Astrocyte (in vitro differentiated cells and primary cell): Measurements from ENCODE around the gene ASB4. TPM values are rescaled to one million over a fixed set of nuclear protein-coding genes. Genes with fewer than 3 reads are reported as not detected.

Experiments
- DNase-seq: peaks from one replicate; pipeline ENCODE4 v3.0.0-alpha.2; 2010; ENCODE audit warnings: low read depth
- FAIRE-seq: peaks from 2 replicates; lab custom pipeline; 2011; peaks lifted over from hg19 to GRCh38; lab: Jason Lieb, UNC
- H2AFZ ChIP-seq: 2 replicates; pipeline ENCODE4 v1.6.0; 2012; ENCODE audit warnings: low read depth, low read length, inconsistent platforms
- H3K27ac ChIP-seq: 2 replicates; pipeline ENCODE4 v1.5.1; 2011; ENCODE audit warnings: low read depth, low read length, inconsistent platforms
- H3K27me3 ChIP-seq: 2 replicates; pipeline ENCODE4 v1.6.0; 2011; ENCODE audit warnings: low read length, inconsistent platforms; ENCODE audit not compliant: insufficient read depth
- H3K36me3 ChIP-seq: 2 replicates; pipeline ENCODE4 v1.5.1; 2011; ENCODE audit warnings: low read length, inconsistent platforms; ENCODE audit not compliant: insufficient read depth
- H3K4me1 ChIP-seq: 2 replicates; pipeline ENCODE4 v1.5.1; 2011; ENCODE audit warnings: low read length, inconsistent platforms; ENCODE audit not compliant: insufficient read depth
- H3K4me2 ChIP-seq: 2 replicates; pipeline ENCODE4 v1.6.0; 2012; ENCODE audit warnings: low read length, inconsistent platforms
- H3K4me3 ChIP-seq: 2 replicates; pipeline ENCODE4 v1.5.1; 2011; ENCODE audit warnings: low read depth, mild to moderate bottlenecking, low read length, inconsistent platforms; ENCODE audit not compliant: insufficient read depth
- H3K79me2 ChIP-seq: 2 replicates; pipeline ENCODE4 v1.6.0; 2012; ENCODE audit warnings: mild to moderate bottlenecking, low read length, inconsistent platforms; ENCODE audit not compliant: insufficient read depth
- H3K9ac ChIP-seq: 2 replicates; pipeline ENCODE4 v1.6.0; 2012; ENCODE audit warnings: mild to moderate bottlenecking, low read length, inconsistent platforms
- H3K9me3 ChIP-seq: 2 replicates; pipeline ENCODE4 v1.5.1; 2012; ENCODE audit warnings: low read depth, mild to moderate bottlenecking, low read length, inconsistent platforms; ENCODE audit not compliant: insufficient read depth
- H4K20me1 ChIP-seq: 2 replicates; pipeline ENCODE4 v1.6.0; 2012; ENCODE audit warnings: low read length, inconsistent platforms; ENCODE audit not compliant: insufficient read depth
- H3K27ac Mint-ChIP-seq: one replicate; pipeline ENCODE4 v1.8.0; 2021; ENCODE audit warnings: mild to moderate bottlenecking, mixed read lengths; ENCODE audit not compliant: unreplicated experiment
- H3K27me3 Mint-ChIP-seq: one replicate; pipeline ENCODE4 v1.8.0; 2021; ENCODE audit warnings: low read depth, mixed read lengths; ENCODE audit not compliant: unreplicated experiment
- H3K36me3 Mint-ChIP-seq: one replicate; pipeline ENCODE4 v1.8.0; 2021; ENCODE audit warnings: low read depth, mixed read lengths; ENCODE audit not compliant: unreplicated experiment
- H3K4me1 Mint-ChIP-seq: one replicate; pipeline ENCODE4 v1.8.0; 2021; ENCODE audit warnings: low read depth, mixed read lengths; ENCODE audit not compliant: unreplicated experiment
- H3K4me3 Mint-ChIP-seq: one replicate; pipeline ENCODE4 v1.8.0; 2021; ENCODE audit warnings: mild to moderate bottlenecking, moderate library complexity, mixed read lengths; ENCODE audit not compliant: unreplicated experiment
- H3K9me3 Mint-ChIP-seq: one replicate; pipeline ENCODE4 v1.8.0; 2021; ENCODE audit warnings: mild to moderate bottlenecking, mixed read lengths; ENCODE audit not compliant: unreplicated experiment
- EZH2 ChIP-seq: IDR thresholded peaks from 2 replicates; pipeline ENCODE4 v1.6.1; 2012; ENCODE audit warnings: mild to moderate bottlenecking, low read length, inconsistent platforms; ENCODE audit not compliant: insufficient read depth
- total RNA-seq: library from RNA; stranded (reverse); gene quantifications from 2 replicates; pipeline ENCODE4 v1.2.1, GENCODE V29; 2021
- TF ChIP-seq, protein P1 (sequence below): IDR thresholded peaks from 2 replicates; pipeline ENCODE4 v1.5.1; 2011; ENCODE audit warnings: low read depth, mild to moderate bottlenecking, inconsistent platforms, low read length, moderate library complexity; ENCODE audit not compliant: insufficient read depth

ASB4 gene
- total RNA-seq, 1 donor from 2014 or later, result not detected

DNA sequence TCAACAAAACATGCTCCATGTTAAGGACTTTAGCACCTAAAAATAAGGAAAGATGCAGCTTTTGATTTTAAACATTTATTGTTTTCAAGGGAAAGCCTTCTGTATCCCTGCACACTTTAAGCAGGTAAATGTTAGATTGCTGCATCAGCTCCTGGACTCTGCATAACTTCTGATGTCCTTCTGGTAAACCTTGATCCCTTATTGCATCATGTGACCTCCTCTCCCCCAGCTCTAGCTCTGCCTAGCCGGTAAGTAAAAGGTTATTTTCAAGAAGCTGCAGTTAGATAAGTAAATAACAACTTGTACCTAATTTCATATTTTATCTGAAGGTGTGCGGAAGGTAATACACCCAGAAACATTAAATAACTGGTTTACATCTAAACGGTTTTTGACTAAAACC lies 73.1 kb downstream of the ASB4 start:
- Histone ChIP-seq H3K4me3 (no peak overlapping the region), H2AFZ (no peak overlapping the region), H3K27ac (no peak overlapping the region), H3K36me3 (no peaks in the 10 kb centered on the region), H3K4me2 (no peak overlapping the region), H3K79me2 (no peaks in the 10 kb centered on the region), H3K27me3 (no peaks in the 10 kb centered on the region), H3K9me3 (no peaks in the 10 kb centered on the region), H4K20me1 (no peaks in the 10 kb centered on the region), H3K4me1 (no peaks in the 10 kb centered on the region), H3K9ac (no peak overlapping the region)
- no peak overlapping the region for H3K27ac Mint-ChIP-seq
- DNase-seq (no peak), FAIRE-seq (no peak)
- TF ChIP-seq, protein P1, sequence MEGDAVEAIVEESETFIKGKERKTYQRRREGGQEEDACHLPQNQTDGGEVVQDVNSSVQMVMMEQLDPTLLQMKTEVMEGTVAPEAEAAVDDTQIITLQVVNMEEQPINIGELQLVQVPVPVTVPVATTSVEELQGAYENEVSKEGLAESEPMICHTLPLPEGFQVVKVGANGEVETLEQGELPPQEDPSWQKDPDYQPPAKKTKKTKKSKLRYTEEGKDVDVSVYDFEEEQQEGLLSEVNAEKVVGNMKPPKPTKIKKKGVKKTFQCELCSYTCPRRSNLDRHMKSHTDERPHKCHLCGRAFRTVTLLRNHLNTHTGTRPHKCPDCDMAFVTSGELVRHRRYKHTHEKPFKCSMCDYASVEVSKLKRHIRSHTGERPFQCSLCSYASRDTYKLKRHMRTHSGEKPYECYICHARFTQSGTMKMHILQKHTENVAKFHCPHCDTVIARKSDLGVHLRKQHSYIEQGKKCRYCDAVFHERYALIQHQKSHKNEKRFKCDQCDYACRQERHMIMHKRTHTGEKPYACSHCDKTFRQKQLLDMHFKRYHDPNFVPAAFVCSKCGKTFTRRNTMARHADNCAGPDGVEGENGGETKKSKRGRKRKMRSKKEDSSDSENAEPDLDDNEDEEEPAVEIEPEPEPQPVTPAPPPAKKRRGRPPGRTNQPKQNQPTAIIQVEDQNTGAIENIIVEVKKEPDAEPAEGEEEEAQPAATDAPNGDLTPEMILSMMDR, result no peak
- TF ChIP-seq EZH2, result no peak
- no peaks in the 10 kb centered on the region for H3K27me3 Mint-ChIP-seq
- no peaks in the 10 kb centered on the region for H3K9me3 Mint-ChIP-seq
- H3K4me3 Mint-ChIP-seq, result no peak overlapping the region
- H3K36me3 Mint-ChIP-seq, result no peaks in the 10 kb centered on the region
- H3K4me1 Mint-ChIP-seq, result no peaks in the 10 kb centered on the region

DNA sequence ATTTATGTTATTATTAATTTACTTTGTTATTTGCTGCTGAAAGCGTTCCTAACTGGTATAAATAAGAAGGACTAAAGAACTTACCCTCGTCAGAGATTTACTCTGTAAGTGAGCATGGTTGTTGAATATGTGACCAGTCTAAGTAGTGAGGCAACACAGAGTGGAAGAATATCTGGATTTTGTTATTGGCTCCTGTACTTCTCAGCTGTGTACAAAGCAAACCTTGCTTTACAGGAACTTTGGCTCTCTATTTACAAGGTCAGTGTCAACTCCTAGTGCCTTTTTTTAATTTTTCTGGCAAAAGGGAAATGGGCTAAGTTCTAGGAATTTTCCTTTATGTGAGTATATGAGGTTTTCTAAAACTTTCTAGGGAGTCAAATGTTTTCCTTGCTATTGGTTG lies 74.9 kb downstream of the ASB4 start:
- Histone ChIP-seq H4K20me1 (no peaks in the 10 kb centered on the region), H3K9ac (no peak overlapping the region), H3K9me3 (no peaks in the 10 kb centered on the region), H2AFZ (no peak overlapping the region), H3K4me2 (no peak overlapping the region), H3K27ac (no peak overlapping the region), H3K27me3 (no peaks in the 10 kb centered on the region), H3K4me3 (no peak overlapping the region), H3K79me2 (no peaks in the 10 kb centered on the region), H3K36me3 (no peaks in the 10 kb centered on the region), H3K4me1 (no peaks in the 10 kb centered on the region)
- Mint-ChIP-seq H3K36me3 (no peaks in the 10 kb centered on the region), H3K9me3 (no peaks in the 10 kb centered on the region), H3K4me1 (no peaks in the 10 kb centered on the region), H3K27ac (no peak overlapping the region), H3K27me3 (no peaks in the 10 kb centered on the region), H3K4me3 (no peak overlapping the region)
- TF ChIP-seq, protein P1, result no peak
- no peak for TF ChIP-seq EZH2
- no peak for DNase-seq
- no peak for FAIRE-seq

- Mint-ChIP-seq H3K27ac (no peak overlapping the region), H3K36me3 (no peaks in the 10 kb centered on the region), H3K27me3 (no peaks in the 10 kb centered on the region), H3K9me3 (no peaks in the 10 kb centered on the region), H3K4me1 (no peaks in the 10 kb centered on the region), H3K4me3 (no peak overlapping the region)
- Histone ChIP-seq H3K4me2 (no peak overlapping the region), H3K27ac (no peak overlapping the region), H3K9me3 (no peaks in the 10 kb centered on the region), H2AFZ (no peak overlapping the region), H3K4me3 (no peak overlapping the region), H4K20me1 (no peaks in the 10 kb centered on the region), H3K36me3 (no peaks in the 10 kb centered on the region), H3K27me3 (no peaks in the 10 kb centered on the region), H3K4me1 (no peaks in the 10 kb centered on the region), H3K79me2 (no peaks in the 10 kb centered on the region), H3K9ac (no peak overlapping the region)
- TF ChIP-seq, protein P1, result no peak
- TF ChIP-seq EZH2, result no peak
- no peak for FAIRE-seq
- no peak for DNase-seq
Measured at GRCh38 chr7:95569720-95570119, 84.0 kb downstream of the ASB4 start.
